ES-I3 (cell line): ENCODE measurements around the gene B3GALNT2.
"Not testable (repeated sequence)": the region's sequence is repeated elsewhere in the genome, so short reads cannot be mapped to it uniquely, and the experiment has no call there.

ENCODE experiments used
- H3K36me3 ChIP-seq: 2 replicates; pipeline ENCODE4 v1.6.1; 2013; ENCODE audit warnings: mild to moderate bottlenecking, low read length, control low read depth, moderate library complexity; ENCODE audit not compliant: insufficient read depth
- H3K4me1 ChIP-seq: 2 replicates; pipeline ENCODE4 v1.6.1; 2013; ENCODE audit warnings: mild to moderate bottlenecking, control low read depth, low read length; ENCODE audit not compliant: insufficient read depth
- H3K9ac ChIP-seq: 2 replicates; pipeline ENCODE4 v1.6.1; 2013; ENCODE audit warnings: low read depth, mild to moderate bottlenecking, low read length, moderate library complexity
- H3K9me3 ChIP-seq: 2 replicates; pipeline ENCODE4 v1.6.1; 2013; ENCODE audit warnings: mild to moderate bottlenecking, low read length, moderate library complexity; ENCODE audit not compliant: control insufficient read depth, insufficient read depth

The B3GALNT2 gene

GRCh38 chr1:235504122-235504493 is at the start of gene B3GALNT2:
Gene B3GALNT2 (minus strand): TSS chr1:235504452. CDS start chr1:235504252, 200 bp downstream.
- H3K9ac ChIP-seq = peak within 1 kb of the TSS; percentile 88
- no peaks in the 10 kb centered on the region; the same call in 1 of the 2 replicates for H3K4me1 ChIP-seq
- no peaks in the 10 kb centered on the region for H3K36me3 ChIP-seq
- H3K9me3 ChIP-seq = no peaks in the 10 kb centered on the region

- no peaks in the 10 kb centered on the region for H3K9me3 ChIP-seq
- no peaks in the 10 kb centered on the region for H3K36me3 ChIP-seq
- no peaks in the 10 kb centered on the region for H3K4me1 ChIP-seq
- H3K9ac ChIP-seq = no peak overlapping the region
Observed at GRCh38 chr1:235553112-235553551, 48.9 kb upstream of the B3GALNT2 start.

GRCh38 chr1:235552146-235552716 is 48.0 kb upstream of the B3GALNT2 start:
- no peaks in the 10 kb centered on the region for H3K9me3 ChIP-seq
- no peak overlapping the region for H3K9ac ChIP-seq
- no peaks in the 10 kb centered on the region for H3K36me3 ChIP-seq
- no peaks in the 10 kb centered on the region; the same call in 1 of the 2 replicates for H3K4me1 ChIP-seq

GRCh38 chr1:235549351-235550139 is 45.3 kb upstream of the B3GALNT2 start:
- H3K9ac ChIP-seq = no peak overlapping the region
- H3K4me1 ChIP-seq = peaks cover 10% of the 10 kb centered on the region
- no peaks in the 10 kb centered on the region for H3K36me3 ChIP-seq
- H3K9me3 ChIP-seq = no peaks in the 10 kb centered on the region

- not testable (repeated sequence) for H3K36me3 ChIP-seq, H3K9me3 ChIP-seq, H3K9ac ChIP-seq
- peaks cover 16% of the 10 kb centered on the region for H3K4me1 ChIP-seq
Observed at GRCh38 chr1:235546369-235547155, 42.3 kb upstream of the B3GALNT2 start.

GRCh38 chr1:235545292-235545930 is 41.2 kb upstream of the B3GALNT2 start:
- Histone ChIP-seq H3K4me1 (peaks cover 16% of the 10 kb centered on the region), H3K36me3 (no peaks in the 10 kb centered on the region), H3K9ac (no peak overlapping the region), H3K9me3 (no peaks in the 10 kb centered on the region)

- H3K9me3 ChIP-seq, H3K36me3 ChIP-seq, H3K9ac ChIP-seq: not testable (repeated sequence)
- peaks cover 16% of the 10 kb centered on the region for H3K4me1 ChIP-seq
Observed at GRCh38 chr1:235542845-235543244, 38.6 kb upstream of the B3GALNT2 start.

- no peaks in the 10 kb centered on the region for H3K9me3 ChIP-seq
- H3K36me3 ChIP-seq = no peaks in the 10 kb centered on the region
- H3K9ac ChIP-seq = no peak overlapping the region
- no peaks in the 10 kb centered on the region for H3K4me1 ChIP-seq
Observed at GRCh38 chr1:235533476-235534168, 29.4 kb upstream of the B3GALNT2 start.

- Histone ChIP-seq H3K9me3 (no peaks in the 10 kb centered on the region), H3K36me3 (no peaks in the 10 kb centered on the region), H3K9ac (no peak overlapping the region), H3K4me1 (no peaks in the 10 kb centered on the region)
Observed at GRCh38 chr1:235532360-235532759, 28.1 kb upstream of the B3GALNT2 start.

GRCh38 chr1:235527196-235527814 is 23.1 kb upstream of the B3GALNT2 start:
- Histone ChIP-seq H3K36me3 (no peaks in the 10 kb centered on the region), H3K9ac (no peak overlapping the region), H3K9me3 (no peaks in the 10 kb centered on the region), H3K4me1 (no peaks in the 10 kb centered on the region)

GRCh38 chr1:235525314-235525713 is 21.1 kb upstream of the B3GALNT2 start:
- H3K9ac ChIP-seq = no peak overlapping the region
- no peaks in the 10 kb centered on the region for H3K4me1 ChIP-seq
- no peaks in the 10 kb centered on the region for H3K36me3 ChIP-seq
- H3K9me3 ChIP-seq = no peaks in the 10 kb centered on the region

GRCh38 chr1:235516862-235517446 is 12.7 kb upstream of the B3GALNT2 start:
- no peaks in the 10 kb centered on the region for H3K9me3 ChIP-seq
- no peaks in the 10 kb centered on the region for H3K36me3 ChIP-seq
- H3K9ac ChIP-seq = no peak overlapping the region
- H3K4me1 ChIP-seq = no peaks in the 10 kb centered on the region

- H3K9ac ChIP-seq = no peak overlapping the region
- no peaks in the 10 kb centered on the region for H3K4me1 ChIP-seq
- no peaks in the 10 kb centered on the region for H3K36me3 ChIP-seq
- no peaks in the 10 kb centered on the region for H3K9me3 ChIP-seq
Observed at GRCh38 chr1:235515844-235516512, 11.7 kb upstream of the B3GALNT2 start.
